ENCODE data around the gene SYT3.

The SYT3 gene

GRCh38 chr19:50651174-50651573, 11.5 kb upstream of the SYT3 start:
- H3K9me3 Mint-ChIP-seq = peaks cover 11% of the 10 kb centered on the region
- H3K4me3 Mint-ChIP-seq = no peak overlapping the region
- no peak for DNase-seq (ENCODE audit: low spot score in 2 of 2)
- H3K36me3 Mint-ChIP-seq = no peaks in the 10 kb centered on the region
- peaks cover 5% of the 10 kb centered on the region for H3K4me1 Mint-ChIP-seq
- no peak for ATAC-seq
- H3K27ac Mint-ChIP-seq = no peak overlapping the region

DNA sequence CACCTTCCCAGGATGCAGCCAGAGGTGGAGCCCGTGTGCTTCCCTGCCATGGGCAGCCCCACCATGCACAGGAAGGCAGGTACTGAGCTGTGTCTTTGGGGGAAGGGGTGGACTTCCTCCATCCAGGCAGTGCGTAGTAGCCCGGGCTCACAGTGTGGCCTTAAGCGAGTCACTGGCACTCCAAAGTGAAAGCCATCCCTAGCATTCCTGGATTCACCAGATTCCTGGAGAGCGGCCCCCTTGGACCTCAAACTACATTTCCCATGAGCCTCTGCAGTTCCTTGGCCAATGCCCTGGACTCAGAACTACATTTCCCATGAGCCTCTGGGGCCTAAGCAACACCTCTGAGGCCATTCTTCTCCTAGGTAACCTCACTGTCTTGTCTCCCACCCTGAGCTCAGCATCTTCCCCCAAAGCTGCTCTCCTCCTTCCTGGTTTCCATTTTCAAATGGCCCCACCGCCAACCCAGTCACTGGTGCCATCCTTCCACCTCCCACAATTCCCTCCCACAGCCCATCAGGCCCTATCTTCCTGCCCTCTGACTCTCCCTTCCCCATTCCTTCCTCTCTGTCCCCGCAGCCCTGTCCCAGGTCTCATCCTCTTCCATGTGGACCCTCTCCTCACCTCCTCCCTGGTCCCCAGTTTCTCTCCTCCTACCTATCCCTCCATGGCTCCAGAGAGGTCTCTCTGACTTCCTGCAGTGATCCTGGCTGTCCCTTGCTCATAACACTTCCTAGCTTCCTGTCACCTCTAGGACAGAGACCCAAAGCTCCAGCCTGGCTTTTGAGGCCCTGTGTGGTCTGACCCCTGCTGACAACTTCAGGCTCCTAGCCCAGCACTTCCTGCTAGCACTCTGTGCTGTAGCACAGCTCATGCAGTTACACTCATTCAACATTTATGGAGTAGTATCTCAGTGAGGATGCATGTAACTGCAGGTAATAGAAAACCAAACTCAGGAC, 10.0 kb upstream of the SYT3 start, which contains the start of gene C19orf81:
C19orf81 (plus strand) TSS at position 13 of the 959 bp plus-strand sequence; CDS start at position 13, 0 bp downstream.
- H3K9me3 Mint-ChIP-seq = peaks cover 6% of the 10 kb centered on the region
- ATAC-seq (no peak), DNase-seq (ENCODE audit: low spot score in 2 of 2) (no peak)
- H3K36me3 Mint-ChIP-seq = no peaks in the 10 kb centered on the region
- peaks cover 5% of the 10 kb centered on the region for H3K4me1 Mint-ChIP-seq
- H3K27ac Mint-ChIP-seq = no peak within 1 kb of the TSS
- no peak within 1 kb of the TSS for H3K4me3 Mint-ChIP-seq

- Mint-ChIP-seq H3K4me1 (peaks cover 5% of the 10 kb centered on the region), H3K4me3 (no peak overlapping the region), H3K27ac (no peak overlapping the region), H3K9me3 (peaks cover 3% of the 10 kb centered on the region), H3K36me3 (no peaks in the 10 kb centered on the region)
- no peak for ATAC-seq
- no peak for DNase-seq (ENCODE audit: low spot score in 2 of 2)
Measured at GRCh38 chr19:50648659-50649058, 9.0 kb upstream of the SYT3 start.

GRCh38 chr19:50647879-50648615, 8.4 kb upstream of the SYT3 start:
- H3K4me3 Mint-ChIP-seq = no peak overlapping the region
- H3K9me3 Mint-ChIP-seq = peaks cover 3% of the 10 kb centered on the region
- no peak overlapping the region for H3K27ac Mint-ChIP-seq
- peaks cover 5% of the 10 kb centered on the region for H3K4me1 Mint-ChIP-seq
- ATAC-seq (no peak), DNase-seq (ENCODE audit: low spot score in 2 of 2) (no peak)
- no peaks in the 10 kb centered on the region for H3K36me3 Mint-ChIP-seq

DNA sequence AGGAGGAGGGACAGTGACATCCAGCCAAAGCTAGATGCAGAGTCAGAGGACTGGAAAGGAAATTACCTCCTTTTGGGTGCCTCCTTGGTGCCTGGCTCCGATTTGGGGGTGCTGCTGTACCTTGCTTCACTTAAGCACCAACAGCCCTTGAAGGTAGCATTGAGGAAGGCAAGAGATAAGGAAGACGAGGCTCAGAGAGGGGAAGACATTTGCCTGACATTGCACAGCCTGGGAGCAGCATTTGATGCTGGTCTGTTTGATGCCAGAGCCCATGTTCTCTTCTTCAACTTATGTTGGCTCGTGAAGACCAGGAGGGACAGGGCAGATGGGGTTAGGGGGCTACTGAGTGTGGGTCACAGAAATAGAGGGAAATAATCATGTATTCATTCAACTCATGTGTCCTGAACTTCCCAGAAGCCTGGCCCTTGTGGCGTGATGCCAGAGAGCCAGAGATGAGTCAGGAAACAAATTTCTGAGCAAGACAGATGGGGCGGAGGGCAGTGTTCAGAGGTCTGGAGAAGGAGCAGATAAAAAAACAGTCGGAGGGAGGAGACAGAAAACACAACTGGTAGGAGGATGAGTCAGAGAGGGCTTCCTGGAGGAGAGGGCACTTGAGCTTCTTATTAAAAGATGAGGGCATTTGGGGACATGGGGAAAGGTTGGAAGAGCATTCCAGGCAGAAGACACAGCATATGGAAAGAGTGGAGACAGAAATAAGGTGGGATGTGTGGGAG, 6.6 kb upstream of the SYT3 start:
- Mint-ChIP-seq H3K36me3 (no peaks in the 10 kb centered on the region), H3K9me3 (peaks cover 3% of the 10 kb centered on the region), H3K27ac (no peak overlapping the region), H3K4me1 (peaks cover 5% of the 10 kb centered on the region), H3K4me3 (no peak overlapping the region)
- ATAC-seq (no peak), DNase-seq (ENCODE audit: low spot score in 2 of 2) (no peak)

GRCh38 chr19:50645107-50645506, 5.4 kb upstream of the SYT3 start:
- H3K4me3 Mint-ChIP-seq = no peak overlapping the region
- ATAC-seq = no peak
- H3K9me3 Mint-ChIP-seq = peaks cover 3% of the 10 kb centered on the region
- H3K27ac Mint-ChIP-seq = no peak overlapping the region
- no peaks in the 10 kb centered on the region for H3K36me3 Mint-ChIP-seq
- DNase-seq (ENCODE audit: low spot score in 2 of 2) = no peak
- H3K4me1 Mint-ChIP-seq = peaks cover 4% of the 10 kb centered on the region

GRCh38 chr19:50644315-50644915, 4.7 kb upstream of the SYT3 start:
- no peaks in the 10 kb centered on the region for H3K9me3 Mint-ChIP-seq
- DNase-seq (ENCODE audit: low spot score in 2 of 2) = no peak
- H3K4me3 Mint-ChIP-seq = no peak overlapping the region
- no peaks in the 10 kb centered on the region for H3K4me1 Mint-ChIP-seq
- H3K27ac Mint-ChIP-seq = no peak overlapping the region
- no peak for ATAC-seq
- H3K36me3 Mint-ChIP-seq = no peaks in the 10 kb centered on the region

- H3K4me1 Mint-ChIP-seq = peaks cover 9% of the 10 kb centered on the region
- no peaks in the 10 kb centered on the region for H3K9me3 Mint-ChIP-seq
- no peaks in the 10 kb centered on the region for H3K36me3 Mint-ChIP-seq
- ATAC-seq (no peak), DNase-seq (ENCODE audit: low spot score in 2 of 2) (no peak)
- H3K27ac Mint-ChIP-seq = no peak overlapping the region
- no peak overlapping the region for H3K4me3 Mint-ChIP-seq
Measured at GRCh38 chr19:50640368-50640767, 687 bp upstream of the SYT3 start.

DNA sequence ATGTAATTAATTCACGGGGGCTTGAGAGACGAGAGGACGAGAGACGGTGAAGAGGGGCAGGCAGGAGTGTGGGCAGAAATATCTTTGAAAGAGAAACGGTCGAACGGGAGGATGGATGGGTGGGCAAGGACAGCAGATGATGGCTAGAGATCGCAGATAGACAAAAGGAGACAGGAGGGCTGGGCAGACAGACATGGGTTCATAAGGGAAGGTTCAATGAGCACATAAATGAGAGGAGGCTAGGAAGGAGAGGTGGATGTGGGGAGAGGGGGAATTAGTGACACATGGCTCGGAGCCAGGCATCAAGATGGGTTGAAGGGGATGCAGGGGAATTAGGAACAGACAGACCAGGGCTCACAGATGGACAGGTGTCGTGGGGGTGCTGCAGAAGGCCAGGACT, 1.1 kb downstream of the SYT3 start:
- peak overlapping the region; percentile 41 for H3K4me3 Mint-ChIP-seq

GRCh38 chr19:50636317-50637085, 3.2 kb downstream of the SYT3 start:
- H3K4me3 Mint-ChIP-seq = no peak overlapping the region
- no peak for ATAC-seq

More for the DNA sequence above, 1.1 kb downstream of the SYT3 start:
- Mint-ChIP-seq H3K36me3 (no peaks in the 10 kb centered on the region), H3K4me1 (peaks cover 9% of the 10 kb centered on the region), H3K9me3 (no peaks in the 10 kb centered on the region), H3K27ac (no peak overlapping the region)
- ATAC-seq (no peak), DNase-seq (ENCODE audit: low spot score in 2 of 2) (no peak)

DNA sequence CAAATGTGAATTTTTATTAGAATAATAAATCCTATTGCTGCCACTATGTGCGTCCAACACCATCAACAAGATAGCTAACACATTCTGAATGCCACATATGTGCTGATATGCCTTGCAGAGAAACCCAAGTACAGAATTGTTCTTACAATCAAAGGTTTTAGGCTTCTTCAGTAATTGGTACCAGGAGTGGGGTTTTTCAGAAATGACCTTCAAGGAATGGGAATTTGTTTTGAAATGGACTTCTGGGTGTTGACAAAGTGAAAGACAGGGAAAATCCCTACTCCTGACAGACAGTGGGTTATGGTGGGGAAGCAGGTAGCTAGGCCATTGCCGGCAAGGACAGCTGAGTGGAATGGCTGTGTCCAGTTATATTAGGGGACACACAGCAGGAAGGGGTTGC, 5.7 kb downstream of the SYT3 start:
- H3K36me3 Mint-ChIP-seq = no peaks in the 10 kb centered on the region
- no peak overlapping the region for H3K27ac Mint-ChIP-seq
- no peak for DNase-seq (ENCODE audit: low spot score in 2 of 2)
- H3K9me3 Mint-ChIP-seq = no peaks in the 10 kb centered on the region
- H3K4me3 Mint-ChIP-seq = no peak overlapping the region
- no peak for ATAC-seq
- H3K4me1 Mint-ChIP-seq = peaks cover 9% of the 10 kb centered on the region

More at GRCh38 chr19:50636317-50637085, 3.2 kb downstream of the SYT3 start:
- no peaks in the 10 kb centered on the region for H3K36me3 Mint-ChIP-seq
- no peak overlapping the region for H3K27ac Mint-ChIP-seq
- no peaks in the 10 kb centered on the region for H3K9me3 Mint-ChIP-seq
- H3K4me1 Mint-ChIP-seq = peaks cover 9% of the 10 kb centered on the region
- no peak for DNase-seq (ENCODE audit: low spot score in 2 of 2)

GRCh38 chr19:50633359-50633758, 6.3 kb downstream of the SYT3 start:
- H3K4me3 Mint-ChIP-seq = no peak overlapping the region
- H3K9me3 Mint-ChIP-seq = no peaks in the 10 kb centered on the region
- no peaks in the 10 kb centered on the region for H3K36me3 Mint-ChIP-seq
- DNase-seq (ENCODE audit: low spot score in 2 of 2) (no peak), ATAC-seq (no peak)
- peaks cover 3% of the 10 kb centered on the region for H3K4me1 Mint-ChIP-seq
- H3K27ac Mint-ChIP-seq = no peak overlapping the region

- Mint-ChIP-seq H3K4me1 (no peaks in the 10 kb centered on the region), H3K4me3 (no peak overlapping the region), H3K27ac (no peak overlapping the region), H3K36me3 (no peaks in the 10 kb centered on the region), H3K9me3 (no peaks in the 10 kb centered on the region)
- ATAC-seq (no peak), DNase-seq (ENCODE audit: low spot score in 2 of 2) (no peak)
Measured at GRCh38 chr19:50632151-50632835, 7.4 kb downstream of the SYT3 start.

- Mint-ChIP-seq H3K36me3 (no peaks in the 10 kb centered on the region), H3K4me1 (no peaks in the 10 kb centered on the region), H3K27ac (no peak overlapping the region), H3K4me3 (no peak overlapping the region), H3K9me3 (no peaks in the 10 kb centered on the region)
- DNase-seq (ENCODE audit: low spot score in 2 of 2) (no peak), ATAC-seq (no peak)
Measured at GRCh38 chr19:50629801-50630200, 9.9 kb downstream of the SYT3 start.
